ENCODE results near the gene FGD6. TPM values are rescaled to one million over a fixed set of nuclear protein-coding genes. Genes with fewer than 3 reads are reported as not detected.

The FGD6 gene
- total RNA-seq, 1 donor from 2014 or later, result 18.0 TPM

DNA sequence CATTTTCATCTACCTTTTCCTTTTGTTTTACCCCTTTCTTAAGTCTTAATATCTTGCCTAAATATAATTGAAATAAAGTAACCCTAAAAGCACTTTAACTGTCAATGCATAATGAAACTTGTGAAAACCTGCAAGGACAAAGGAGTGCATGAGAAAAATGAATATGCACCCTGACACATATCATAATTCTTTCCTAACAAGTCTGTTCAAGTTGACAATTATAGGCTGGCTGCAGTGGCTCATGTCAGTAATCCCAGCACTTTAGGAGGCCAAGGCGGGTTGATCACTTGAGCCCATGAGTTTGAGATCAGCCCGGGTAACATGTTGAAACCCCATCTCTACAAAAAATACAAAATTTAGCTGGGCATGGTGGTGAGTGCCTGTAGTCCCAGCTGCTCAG, 65.4 kb downstream of the FGD6 start:
- Mint-ChIP-seq H3K27ac (peak overlapping the region; percentile 34), H3K36me3 (peaks cover 5% of the 10 kb centered on the region), H3K9me3 (peaks cover 5% of the 10 kb centered on the region), H3K4me1 (peaks cover 20% of the 10 kb centered on the region), H3K4me3 (no peak overlapping the region), H3K27me3 (ENCODE audit: low read depth) (no peaks in the 10 kb centered on the region)
- no peak for DNase-seq (ENCODE audit: low spot score in 2 of 2, unreplicated experiment in 2 of 2)
- TF ChIP-seq CTCF (IDR thresholded peaks at IDR 0.05; ENCODE audit: unreplicated experiment), result no peak

DNA sequence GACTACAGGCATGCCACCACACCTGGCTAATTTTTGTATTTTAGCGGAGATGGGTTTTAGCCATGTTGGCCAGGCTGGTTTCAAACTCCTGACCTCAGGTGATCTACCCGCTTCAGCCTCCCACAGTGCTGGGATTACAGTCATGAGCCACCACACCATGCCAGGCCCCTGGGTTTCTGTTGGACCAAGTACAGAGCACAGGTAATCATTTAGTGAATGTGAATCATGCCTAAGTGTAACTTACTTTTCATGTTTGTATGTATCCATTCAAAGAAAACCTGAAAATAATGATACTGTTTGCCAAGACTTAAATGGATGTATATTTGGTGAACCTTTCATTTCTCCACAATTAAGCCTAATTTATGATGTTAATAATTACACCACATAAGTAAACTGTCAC, 65.9 kb downstream of the FGD6 start:
- no peaks in the 10 kb centered on the region for H3K27me3 Mint-ChIP-seq (ENCODE audit: low read depth)
- no peak overlapping the region for H3K4me3 Mint-ChIP-seq
- peaks cover 21% of the 10 kb centered on the region for H3K4me1 Mint-ChIP-seq
- H3K9me3 Mint-ChIP-seq, result peaks cover under 1% of the 10 kb centered on the region
- no peak for DNase-seq (ENCODE audit: low spot score in 2 of 2, unreplicated experiment in 2 of 2)
- H3K36me3 Mint-ChIP-seq, result peaks cover under 1% of the 10 kb centered on the region
- H3K27ac Mint-ChIP-seq, result peak overlapping the region; percentile 26
- TF ChIP-seq CTCF (IDR thresholded peaks at IDR 0.05; ENCODE audit: unreplicated experiment), result no peak

- no peak overlapping the region for H3K4me3 Mint-ChIP-seq
- peaks cover 2% of the 10 kb centered on the region for H3K36me3 Mint-ChIP-seq
Observed at GRCh38 chr12:95150501-95150900, 66.8 kb downstream of the FGD6 start.

DNA sequence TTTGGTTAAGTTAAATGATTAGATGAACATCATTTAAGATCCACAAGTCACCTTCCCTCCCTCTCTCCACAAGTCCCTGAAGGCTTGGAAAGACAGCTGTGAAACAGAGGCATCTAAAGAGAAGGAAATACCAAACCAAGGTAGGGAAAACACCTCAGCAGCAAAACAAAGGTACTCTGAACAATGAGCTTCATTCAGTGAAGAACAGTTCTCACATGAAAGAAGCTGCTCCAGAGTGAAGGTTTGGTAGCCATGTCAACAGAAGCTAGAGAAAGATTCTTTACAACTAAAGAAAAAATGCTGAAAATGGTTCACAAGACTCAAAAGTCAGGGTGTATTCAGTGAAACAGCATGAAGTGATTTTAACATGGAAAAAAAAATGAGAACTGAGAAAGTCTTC, 69.4 kb downstream of the FGD6 start:
- no peak for DNase-seq (ENCODE audit: low spot score in 2 of 2, unreplicated experiment in 2 of 2)
- H3K27me3 Mint-ChIP-seq (ENCODE audit: low read depth), result no peaks in the 10 kb centered on the region
- H3K9me3 Mint-ChIP-seq, result no peaks in the 10 kb centered on the region
- peaks cover 4% of the 10 kb centered on the region for H3K36me3 Mint-ChIP-seq
- H3K4me3 Mint-ChIP-seq, result no peak overlapping the region
- H3K27ac Mint-ChIP-seq, result peak overlapping the region; percentile 22
- no peak for TF ChIP-seq CTCF (IDR thresholded peaks at IDR 0.05; ENCODE audit: unreplicated experiment)
- H3K4me1 Mint-ChIP-seq, result peaks cover 24% of the 10 kb centered on the region

More at GRCh38 chr12:95150501-95150900, 66.8 kb downstream of the FGD6 start:
- TF ChIP-seq CTCF (IDR thresholded peaks at IDR 0.05; ENCODE audit: unreplicated experiment), result no peak
- no peak for DNase-seq (ENCODE audit: low spot score in 2 of 2, unreplicated experiment in 2 of 2)
- Mint-ChIP-seq H3K27me3 (ENCODE audit: low read depth) (no peaks in the 10 kb centered on the region), H3K9me3 (no peaks in the 10 kb centered on the region), H3K4me1 (peaks cover 21% of the 10 kb centered on the region), H3K27ac (no peak overlapping the region)

- H3K4me3 Mint-ChIP-seq, result no peak overlapping the region
- peak overlapping the region; percentile 9 for H3K27ac Mint-ChIP-seq
- no peak for DNase-seq (ENCODE audit: low spot score in 2 of 2, unreplicated experiment in 2 of 2)
- H3K27me3 Mint-ChIP-seq (ENCODE audit: low read depth), result no peaks in the 10 kb centered on the region
- no peaks in the 10 kb centered on the region for H3K9me3 Mint-ChIP-seq
- TF ChIP-seq CTCF (IDR thresholded peaks at IDR 0.05; ENCODE audit: unreplicated experiment), result no peak
- H3K4me1 Mint-ChIP-seq, result peaks cover 15% of the 10 kb centered on the region
- H3K36me3 Mint-ChIP-seq, result peaks cover 4% of the 10 kb centered on the region
Observed at GRCh38 chr12:95146769-95147168, 70.5 kb downstream of the FGD6 start.

- Mint-ChIP-seq H3K4me1 (peaks cover 14% of the 10 kb centered on the region), H3K9me3 (no peaks in the 10 kb centered on the region), H3K27ac (no peak overlapping the region), H3K36me3 (peaks cover 5% of the 10 kb centered on the region), H3K27me3 (ENCODE audit: low read depth) (no peaks in the 10 kb centered on the region), H3K4me3 (no peak overlapping the region)
- no peak for TF ChIP-seq CTCF (IDR thresholded peaks at IDR 0.05; ENCODE audit: unreplicated experiment)
- DNase-seq (ENCODE audit: low spot score in 2 of 2, unreplicated experiment in 2 of 2), result no peak
Observed at GRCh38 chr12:95143621-95144205, 73.6 kb downstream of the FGD6 start.

Measured in mesothelial cell of epicardium (in vitro differentiated cells).